ENCODE measurements around the gene PACS2.
"Not testable (repeated sequence)": the region's sequence is repeated elsewhere in the genome, so short reads cannot be mapped to it uniquely, and the experiment has no call there.

Gene PACS2

DNA sequence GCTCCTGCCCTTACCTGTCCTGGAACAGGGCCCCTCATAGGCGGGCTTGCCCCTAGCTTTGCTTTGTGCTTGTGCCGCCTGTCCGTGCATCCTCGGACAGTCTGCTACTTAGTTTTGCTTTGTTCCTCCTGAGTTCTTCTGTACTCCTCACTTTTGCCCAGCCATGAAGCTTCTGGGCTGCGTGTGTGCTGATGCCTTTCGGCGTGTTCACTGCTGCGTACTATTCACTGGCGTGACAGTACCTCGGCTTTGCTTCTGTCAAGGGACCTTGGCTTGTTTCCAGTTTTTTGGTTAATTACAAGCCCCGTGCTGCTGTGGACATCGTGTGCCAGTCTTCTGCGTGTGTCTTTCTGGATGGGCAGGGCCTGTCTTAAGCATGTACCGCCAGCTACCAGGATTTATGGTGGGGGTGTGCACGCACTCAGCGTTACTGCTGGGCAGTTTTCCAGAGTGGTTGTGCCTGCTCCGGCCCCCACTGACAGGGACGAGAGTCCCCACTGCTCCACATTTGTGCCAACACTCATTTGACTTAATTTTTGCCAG, 2.5 kb downstream of the PACS2 start:
- DNase-seq, result peak; percentile 32

DNA sequence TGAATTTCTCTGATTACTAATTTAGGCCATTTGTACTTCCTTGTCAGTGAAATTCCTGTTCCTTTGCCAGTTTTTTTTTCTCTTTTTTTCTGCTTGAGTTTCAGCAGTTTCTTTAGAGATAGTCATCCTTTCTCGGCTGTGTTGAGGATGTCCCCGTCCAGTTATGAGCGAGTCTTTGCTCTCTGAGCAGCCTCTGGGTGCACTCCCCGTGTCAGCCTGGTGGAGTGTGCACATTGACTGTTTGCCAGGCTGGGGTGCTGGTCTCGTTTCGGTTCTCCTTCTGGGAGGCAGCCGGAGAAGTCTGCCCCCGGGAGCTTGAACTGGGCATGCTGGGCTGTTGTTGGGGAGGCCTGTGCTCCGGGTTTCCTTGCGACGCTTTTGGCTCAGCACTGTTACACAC, 3.0 kb downstream of the PACS2 start:
- peak; percentile 26 for DNase-seq

DNA sequence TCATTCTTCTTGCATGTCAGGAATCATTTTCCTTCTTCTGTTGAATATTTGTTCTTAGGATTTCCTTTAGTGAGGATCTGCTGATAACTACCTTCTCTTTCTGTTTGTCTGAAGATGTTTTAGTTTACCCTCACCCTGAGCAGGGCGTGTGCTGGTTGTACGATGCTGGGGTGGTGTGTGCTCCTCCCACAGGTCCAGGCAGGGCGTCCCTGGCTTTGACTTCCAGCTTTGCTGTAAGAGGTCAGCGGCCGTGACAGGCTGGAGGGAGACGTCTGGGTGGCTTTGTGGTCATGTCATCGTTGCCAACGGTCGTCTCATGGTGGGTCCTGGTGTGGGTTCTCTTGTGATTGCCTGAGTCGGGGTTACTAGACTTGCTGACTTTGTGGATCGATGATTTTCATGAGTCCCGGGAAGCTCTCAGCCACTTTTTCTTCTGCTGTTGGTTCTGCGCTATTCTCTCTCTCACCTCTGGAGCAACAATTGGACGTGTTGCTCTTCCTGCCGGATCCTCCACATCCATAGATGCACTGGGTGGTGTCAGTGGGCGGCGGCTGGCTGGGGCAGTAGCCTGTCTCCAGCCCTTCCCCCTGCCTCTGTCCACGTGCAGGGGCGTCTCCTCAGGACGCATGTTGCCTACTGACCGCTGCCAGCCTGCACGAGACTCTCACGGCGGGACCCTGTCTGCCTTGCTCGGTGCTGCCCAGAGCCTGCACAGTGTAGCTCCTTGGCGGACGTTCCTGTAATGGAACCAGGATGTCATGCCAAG, 8.4 kb downstream of the PACS2 start:
- DNase-seq, result peak; percentile 26

DNA sequence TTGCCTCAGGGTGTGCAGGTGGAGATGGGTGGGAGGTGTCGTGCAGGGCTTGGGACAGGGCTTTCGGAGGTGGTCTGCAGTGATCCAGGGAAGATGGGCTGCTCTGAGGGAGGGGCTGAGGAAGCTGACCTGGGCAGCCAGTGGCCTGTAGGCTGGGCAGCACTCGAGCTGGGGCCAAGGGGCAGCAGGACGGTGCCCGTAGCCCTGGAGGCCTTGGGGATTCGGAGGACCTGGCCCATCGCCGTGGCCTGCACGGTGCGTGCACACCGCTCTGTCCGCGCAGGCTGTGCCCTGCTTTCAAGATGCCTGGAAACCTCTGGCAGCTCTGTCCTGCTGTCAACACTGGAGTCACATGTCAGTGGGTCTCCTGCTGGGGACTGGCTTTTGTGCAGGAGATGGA, 9.1 kb downstream of the PACS2 start:
- peak; percentile 24 for DNase-seq

DNA sequence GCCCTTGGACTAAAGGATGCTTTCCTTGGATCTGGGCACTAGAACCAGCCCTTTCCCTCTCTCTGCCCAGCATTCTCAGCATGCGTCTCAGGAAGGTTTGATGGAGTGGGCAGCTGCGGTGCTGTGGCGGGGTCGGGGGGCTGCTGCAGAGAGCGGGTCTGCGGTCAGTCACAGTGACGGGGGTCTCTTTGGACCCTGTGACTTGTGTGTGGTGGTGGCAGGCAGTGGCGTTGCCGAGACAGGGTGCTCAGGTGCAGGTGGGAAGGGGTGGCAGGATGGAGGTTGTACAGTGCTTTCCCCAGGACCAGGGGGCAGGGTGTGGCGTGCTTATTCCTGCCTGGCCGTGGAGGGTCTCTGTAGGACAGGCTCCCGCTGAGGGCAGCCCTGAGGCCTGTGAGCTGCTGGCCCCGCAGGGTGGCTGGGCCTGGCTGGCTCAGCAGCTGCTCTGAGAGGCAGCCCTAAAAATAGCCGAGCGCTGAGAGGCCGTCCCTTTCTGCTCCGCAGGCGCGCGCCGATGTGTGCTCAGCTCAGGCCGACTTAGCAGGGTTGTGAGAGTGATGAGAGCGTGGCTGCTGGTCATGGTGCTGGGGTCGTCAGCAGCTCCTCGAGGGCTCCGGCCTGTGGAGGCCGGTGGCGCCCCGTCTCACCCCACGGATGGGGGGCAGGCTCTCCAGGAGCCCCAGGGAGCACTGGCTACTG, 9.7 kb downstream of the PACS2 start:
- peak; percentile 49 for DNase-seq

DNA sequence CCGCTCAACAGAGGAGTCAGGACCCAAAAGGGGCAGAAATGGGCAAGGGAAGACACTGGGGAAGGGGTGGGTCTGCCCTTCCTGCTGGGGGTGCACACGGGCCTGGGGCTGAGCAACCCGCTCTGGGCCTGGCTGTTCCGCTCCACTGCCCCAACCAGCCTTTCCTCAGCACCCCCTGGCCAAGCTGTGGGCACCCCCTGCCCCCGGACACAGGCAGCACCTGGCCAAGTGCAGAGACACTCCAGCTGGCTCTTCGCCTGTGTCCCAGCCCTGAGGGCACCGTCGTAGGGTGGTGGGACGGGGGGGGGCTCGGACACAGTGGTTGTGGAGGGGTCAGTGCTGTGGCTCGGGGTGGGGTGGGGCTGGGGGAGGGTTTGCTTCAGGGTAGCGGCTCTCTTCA, 10.3 kb downstream of the PACS2 start:
- DNase-seq, result no peak

DNA sequence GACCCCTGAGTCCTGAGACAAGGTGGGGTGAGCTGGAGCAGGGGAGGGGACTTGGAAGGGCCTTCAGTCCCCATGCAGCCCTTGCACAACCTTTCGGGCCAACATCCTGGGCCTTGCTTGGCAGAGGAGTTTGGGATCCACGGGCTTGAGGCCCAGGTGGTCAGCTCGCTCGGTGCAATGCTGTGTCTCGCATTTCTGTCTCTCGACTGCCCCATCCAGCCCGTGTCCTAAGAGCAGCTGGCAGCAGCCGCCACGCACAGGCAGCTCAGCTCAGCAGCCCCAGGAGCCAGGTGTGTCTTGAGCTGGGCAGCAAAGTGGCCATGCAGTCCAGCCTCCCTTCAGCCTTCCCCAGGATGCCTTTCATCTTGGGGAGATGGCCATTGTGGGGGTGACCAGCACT, 10.8 kb downstream of the PACS2 start:
- DNase-seq, result no peak

DNA sequence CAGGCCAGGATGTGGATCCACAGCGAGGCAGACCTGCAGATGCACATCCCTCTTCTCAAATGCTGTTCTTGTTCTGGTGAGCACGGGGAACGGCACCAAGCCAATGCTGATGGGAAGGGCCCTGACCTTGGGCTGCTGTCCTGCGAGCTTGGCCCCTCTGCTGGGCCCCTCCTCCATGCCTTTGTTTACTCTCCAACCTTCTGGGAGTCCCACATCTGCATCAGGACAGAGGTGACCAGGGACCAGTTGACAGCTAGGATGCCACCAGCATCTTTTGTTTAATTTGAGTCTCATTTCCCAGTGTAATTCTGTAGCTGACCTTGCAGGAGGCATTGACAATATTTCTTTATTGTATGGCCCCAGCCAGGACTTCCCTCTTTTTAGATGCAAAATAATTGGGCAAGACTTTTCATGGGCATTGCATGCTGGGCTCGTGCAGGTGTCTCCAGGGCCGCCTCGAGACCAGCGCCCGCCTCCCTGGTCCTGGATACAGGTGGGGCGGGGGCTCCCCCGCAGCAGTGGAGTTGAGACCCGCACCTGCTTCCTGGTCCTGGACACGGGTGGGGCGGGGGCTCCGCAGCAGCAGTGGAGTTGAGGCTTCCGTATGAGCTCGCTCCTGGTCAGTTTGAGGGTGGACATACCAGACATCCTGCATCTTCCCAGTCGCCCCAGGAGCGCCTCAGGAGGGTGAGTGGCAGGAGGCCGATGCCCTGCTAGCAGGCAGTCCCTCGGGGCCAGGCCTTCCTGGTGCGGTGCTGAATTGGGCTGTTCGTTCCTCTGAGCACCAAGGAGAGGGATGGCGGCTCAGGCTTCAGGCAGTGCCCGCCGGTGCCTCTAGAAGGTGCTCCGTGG, 11.4 kb downstream of the PACS2 start:
- DNase-seq, result no peak

DNA sequence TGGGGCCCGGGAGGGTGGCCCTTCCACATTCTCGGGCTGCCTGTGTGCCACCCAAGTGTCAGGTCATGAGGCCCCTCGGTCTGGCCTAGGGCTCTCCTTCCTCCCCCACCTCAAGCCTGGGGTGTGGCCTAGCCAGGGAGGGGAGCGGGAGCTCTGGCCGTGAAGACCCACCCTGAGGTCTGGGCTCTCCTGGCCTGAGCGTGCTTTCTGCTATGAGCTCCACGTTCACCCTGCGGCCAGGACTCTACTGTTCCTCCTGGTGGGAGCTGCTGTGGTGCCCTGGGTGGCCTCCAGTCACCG, 12.0 kb downstream of the PACS2 start:
- DNase-seq, result no peak

DNA sequence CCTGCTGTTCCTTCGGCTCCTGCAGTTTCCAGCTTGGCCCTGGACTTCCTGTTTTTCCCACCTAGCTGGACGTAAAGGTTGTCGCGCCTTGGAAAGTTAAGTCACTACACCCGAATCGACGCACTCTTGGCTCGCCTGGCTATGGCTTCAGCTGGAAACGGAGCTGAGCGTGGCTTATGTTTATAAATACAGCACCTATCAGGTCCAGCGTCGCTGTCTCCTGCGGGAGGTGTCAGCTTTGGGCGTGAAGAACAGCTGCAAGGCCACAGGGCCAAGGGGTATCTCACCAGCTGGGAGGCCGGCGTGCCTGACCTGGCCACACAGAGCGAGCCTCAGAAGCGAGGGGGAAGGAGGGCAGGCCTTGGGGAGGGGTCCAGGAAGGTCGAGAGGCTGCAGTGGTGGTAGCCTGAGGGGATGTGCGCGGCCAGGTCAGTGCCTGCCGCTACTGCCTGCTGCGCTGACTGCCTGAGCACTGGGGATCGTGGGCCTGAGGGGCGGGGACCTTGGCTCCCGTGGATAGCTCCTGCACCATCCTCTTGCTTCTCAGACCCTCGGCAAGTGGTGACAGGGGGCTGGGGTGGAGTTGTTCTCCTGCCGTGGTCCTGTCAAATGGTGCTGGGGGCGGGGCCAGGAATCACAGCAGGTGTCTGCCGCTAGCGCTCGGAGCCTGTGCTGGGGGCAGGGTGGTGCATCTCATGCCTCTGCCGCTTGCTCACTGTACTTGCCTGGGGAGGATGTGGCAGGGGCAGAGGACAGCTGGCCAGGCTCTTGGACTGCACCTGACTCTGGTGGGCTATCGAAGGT, 12.5 kb downstream of the PACS2 start:
- DNase-seq, result peak; percentile 56

DNA sequence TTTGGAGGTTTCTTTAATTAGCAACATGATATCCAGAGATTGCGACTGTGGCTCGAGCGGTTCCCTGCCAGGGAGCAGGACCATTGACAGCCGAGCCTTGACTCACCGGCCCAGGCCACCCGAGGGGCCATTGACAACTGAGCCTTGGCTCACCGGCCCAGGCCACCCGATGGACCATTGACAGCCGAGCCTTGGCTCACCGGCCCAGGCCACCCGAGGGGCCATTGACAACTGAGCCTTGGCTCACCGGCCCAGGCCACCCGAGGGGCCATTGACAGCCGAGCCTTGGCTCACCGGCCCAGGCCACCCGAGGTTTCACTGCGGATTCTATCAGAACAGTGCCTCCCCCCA, 13.1 kb downstream of the PACS2 start:
- DNase-seq, result not testable (repeated sequence)

DNA sequence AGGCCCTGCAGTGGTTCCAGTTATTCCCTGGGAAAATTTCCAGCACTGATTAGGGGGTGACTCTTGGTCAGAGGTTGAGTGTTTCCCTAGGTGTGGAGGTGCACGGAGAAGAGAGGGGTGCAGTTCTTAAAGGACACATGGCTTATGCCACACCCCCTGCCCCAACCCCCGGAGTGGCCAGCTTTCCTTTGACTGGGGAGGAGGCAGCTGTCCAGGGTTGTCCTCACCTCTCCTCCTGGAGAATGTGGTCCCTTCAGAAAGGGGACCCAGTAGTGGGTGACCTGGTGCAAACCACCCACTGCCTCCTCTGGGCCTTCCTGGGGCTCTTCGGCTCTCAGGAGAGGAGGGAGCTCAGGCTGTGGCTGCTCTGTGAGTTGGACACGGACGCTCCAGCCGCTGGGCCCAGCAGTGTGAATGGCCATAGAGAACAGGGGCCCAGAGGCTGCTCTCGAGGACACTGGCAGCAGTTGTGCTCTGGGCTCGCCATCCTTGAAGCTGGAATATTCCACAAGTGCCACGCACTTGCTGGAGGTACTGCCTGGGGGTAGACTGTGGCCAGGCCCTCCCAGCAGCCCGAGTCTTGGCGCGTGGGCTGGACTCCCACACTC, 13.6 kb downstream of the PACS2 start:
- DNase-seq, result no peak

DNA sequence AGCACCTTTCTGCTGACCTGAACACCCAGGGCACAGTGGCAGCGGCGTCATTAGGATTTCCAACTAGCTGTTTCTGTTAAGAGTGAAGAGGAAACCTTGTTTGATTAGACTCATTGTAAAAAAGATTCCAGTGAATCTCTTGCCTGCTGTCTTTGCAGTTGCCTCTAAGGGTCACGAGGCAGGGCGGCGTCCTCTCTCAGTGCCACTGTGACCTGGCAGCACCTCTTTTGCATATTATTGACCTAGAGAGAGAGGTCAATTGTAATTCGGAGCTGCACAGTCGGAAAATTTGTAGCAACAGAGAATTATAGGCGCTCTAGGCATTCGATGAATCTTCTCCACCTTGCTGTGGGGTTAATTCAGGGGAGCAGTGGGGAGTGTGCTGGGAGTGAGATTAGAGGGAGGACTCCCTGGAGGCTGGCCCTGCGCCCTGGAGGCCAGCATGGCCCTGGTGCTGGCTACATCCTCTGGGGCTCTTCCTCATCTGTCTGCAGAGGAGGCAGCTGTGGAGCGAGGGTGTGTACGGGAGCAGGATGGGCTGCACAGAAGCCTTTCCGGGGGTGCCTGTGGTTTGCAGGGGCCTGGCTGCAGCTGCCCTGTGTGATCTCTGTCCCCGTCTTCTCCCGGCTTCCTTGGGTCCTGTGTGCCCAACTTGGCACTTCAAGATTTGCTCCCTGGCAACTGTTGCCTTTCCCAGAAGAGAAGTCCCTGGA, 14.3 kb downstream of the PACS2 start:
- DNase-seq, result no peak

DNA sequence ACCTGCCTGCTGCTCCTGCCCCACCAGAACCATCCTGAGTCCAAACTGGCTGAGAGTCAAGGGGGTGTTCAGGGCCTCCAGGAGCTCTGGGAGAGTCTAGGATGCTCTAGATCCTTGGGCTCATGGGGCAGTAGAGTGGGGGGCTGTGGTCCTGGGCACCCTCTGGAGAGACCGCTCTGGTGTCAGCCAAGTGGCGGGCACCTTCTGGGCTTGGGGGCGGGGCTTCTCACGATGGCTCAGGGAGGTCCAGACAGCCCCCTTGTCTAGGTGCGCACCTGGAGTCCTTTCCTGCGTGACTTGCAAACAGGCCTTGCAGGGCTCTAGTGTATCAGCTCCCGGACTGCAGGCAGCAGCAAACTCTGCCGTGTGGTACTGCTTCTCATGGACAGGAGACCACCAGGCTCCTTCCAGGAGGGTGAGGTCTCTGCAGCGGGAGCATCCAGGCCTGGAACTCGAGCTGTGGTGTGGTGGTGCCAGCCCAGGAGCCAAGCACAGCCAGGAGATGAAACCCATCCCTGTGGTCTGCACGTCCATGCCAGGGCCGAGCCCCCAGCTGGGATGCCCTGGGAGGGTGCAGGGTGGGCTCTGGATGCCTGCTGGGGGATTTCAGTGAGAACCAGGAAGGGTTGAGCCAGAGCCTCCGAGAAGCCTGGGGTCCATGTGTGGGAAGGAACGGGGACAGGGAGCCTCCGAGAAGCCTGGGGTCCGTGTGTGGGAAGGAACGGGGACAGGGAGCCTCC, 15.0 kb downstream of the PACS2 start:
- no peak for DNase-seq

DNA sequence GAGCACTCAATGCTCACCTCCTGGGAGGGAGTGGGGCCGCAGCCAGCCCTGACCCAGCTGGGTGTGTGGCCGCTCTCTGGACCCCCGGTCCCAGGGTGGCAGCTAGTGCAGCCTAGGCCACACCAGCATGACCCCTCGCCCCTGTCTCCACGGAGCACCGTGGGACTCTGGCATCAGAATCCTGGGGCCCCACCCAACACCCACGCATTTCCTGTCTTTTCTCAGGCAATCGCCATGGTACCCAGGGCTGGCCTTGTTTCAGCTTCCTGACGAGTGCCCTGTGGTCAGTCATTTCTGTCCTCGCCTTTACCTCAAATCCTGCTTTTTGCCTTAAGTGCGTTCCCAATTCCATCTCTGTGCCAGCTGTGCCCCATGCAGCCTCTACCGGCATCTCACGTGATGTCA, 15.9 kb downstream of the PACS2 start:
- DNase-seq, result peak; percentile 46

DNA sequence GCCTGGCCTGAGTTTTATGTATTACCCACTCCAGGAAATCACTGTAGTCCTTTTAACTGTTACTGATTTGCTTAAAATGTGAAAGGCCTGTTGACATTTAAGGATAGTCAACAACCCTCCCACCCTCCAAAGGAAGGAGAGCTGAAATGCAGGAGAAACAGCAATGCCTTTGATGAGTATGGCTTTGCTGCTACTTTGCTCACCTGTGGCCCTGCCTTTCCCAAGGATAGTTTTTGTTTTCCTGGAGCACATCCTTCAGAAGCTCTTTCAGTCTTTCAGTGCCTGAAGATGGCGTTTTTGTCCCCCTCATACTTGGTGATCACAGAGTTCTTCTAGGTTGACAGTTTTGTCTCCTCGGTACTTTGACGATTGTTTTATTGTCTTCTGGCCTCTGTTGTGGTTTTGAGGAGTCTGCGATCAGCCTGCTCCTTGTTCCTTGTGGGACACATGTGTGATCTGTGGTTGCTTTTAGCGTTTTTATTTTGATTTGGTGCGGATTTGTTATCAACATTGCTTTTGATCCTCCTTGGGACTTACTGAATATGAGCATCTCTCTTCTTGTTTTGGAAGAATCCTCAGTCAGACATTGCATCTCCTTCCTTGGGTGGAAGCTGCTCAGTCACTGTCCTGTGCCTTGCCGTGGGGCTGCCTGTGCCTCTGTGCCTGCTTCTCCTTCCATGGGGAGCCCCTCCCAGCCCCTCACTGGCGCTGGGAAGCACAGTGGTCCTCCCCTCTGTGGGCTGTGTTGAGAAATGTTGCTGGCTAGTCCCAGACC, 17.2 kb downstream of the PACS2 start:
- no peak for DNase-seq

DNA sequence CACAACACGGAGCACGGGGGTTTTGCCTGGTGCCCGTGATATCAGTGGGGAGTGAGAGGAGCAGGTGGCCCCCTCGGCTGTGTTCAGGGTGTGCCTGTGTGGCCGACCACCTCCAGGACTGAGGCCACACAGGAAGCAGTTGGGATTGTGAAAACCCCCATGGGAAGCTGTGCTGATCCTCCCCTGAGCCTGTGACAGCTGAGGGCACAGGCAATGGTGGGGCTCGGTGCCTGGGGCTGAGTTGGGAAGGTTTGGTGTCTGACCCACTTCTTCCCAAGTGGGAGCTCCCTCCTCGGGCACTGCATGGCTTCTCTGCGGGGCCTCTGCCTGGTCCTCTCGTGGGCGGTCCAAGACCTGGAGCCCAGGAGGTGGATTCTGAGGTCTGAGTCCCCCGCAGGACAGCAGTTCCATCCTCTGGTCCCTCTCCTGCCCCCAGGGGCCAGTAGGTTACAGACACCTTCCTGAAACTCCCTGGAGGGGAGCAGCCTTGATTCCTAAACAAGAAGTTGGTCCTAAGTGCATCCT, 17.9 kb downstream of the PACS2 start:
- no peak for DNase-seq

DNA sequence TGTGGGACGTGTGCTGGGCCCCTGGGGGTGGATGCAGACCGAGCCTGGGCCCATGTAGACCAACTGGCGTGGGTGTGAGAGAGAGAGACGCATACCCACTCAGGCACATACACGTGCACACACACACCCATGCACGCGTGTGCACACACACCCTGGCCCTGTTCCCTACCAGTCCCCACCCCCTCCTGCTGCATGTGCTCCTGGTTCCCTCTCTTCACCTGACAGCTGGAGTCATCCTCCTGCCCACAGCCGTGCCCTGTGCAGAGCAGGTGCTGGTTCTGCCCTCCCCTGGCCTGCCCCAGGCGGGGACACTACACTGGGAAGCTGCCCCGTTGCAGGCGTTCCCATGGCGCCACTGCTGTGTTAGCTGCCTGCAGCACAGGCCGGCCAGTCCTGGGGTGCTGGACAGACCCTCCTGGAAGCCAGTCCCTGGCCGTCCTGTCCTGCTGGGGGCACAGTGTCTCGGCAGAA, 18.5 kb downstream of the PACS2 start:
- DNase-seq, result peak; percentile 33

DNA sequence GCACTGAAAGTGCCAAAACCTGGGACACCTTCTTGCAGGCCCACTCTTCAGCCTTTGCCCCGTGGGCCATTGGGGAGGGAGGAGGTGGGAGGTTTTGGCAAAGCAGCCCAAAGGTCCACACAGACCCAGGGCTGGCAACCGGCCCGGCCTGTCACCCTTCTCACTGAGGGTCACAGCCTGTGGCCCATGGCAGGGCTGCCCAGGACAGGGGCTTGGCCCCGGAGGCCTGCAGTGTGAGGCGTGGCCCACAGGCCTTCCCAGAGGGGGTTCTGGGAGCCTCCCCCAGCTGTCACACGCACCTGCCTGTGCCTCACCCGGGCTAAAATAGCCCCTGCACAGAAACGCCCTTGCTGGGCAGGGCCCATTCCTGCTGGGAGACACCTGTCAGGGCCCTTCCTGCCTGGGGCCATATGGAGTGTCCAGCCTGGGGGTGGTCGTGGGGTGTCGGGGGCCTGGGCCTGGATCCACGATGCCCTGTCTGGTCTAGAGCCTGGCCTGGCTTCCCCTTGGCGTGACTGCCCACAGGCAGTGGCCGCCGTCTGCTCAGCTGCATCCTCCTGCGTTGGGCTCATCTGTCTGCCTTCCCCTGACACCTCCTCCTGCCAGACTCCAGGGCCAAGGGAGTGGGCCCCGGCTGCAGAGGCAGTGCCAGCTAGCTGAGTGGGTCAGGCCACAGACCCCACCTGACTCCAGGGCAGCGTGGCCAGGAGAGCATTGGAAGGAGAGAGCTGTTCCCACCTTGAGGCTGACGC, 19.2 kb downstream of the PACS2 start:
- no peak for DNase-seq

Measured in left hindlimb (tissue), 1 donor.